SK-N-SH (cell line): ENCODE results near the gene SDSL. TPM values are rescaled to one million over a fixed set of nuclear protein-coding genes. Genes with fewer than 3 reads are reported as not detected.

Source experiments
- CTCF ChIA-PET: fragments of 300-600, 350-600 bp; formaldehyde crosslinking; extraction: SDS; loops from one replicate; lab custom pipeline; 2021; lab: Yijun Ruan, JAX
- POLR2A ChIA-PET: fragments of 350-600 bp; sonication (Branson Sonifier 250); formaldehyde crosslinking; extraction: SDS; loops from one replicate; lab custom pipeline; 2020; ENCODE audit warnings: antibody characterized with exemption, inconsistent platforms; lab: Yijun Ruan, JAX
- DNase-seq: peaks from one replicate; pipeline ENCODE4 v3.0.0; 2012
- H2AFZ ChIP-seq: fragments of 200-600 bp; sonication (generic); 2 replicates; pipeline ENCODE4 v1.8.1; 2016; ENCODE audit warnings: antibody characterized with exemption, mild to moderate bottlenecking, low read depth
- H3F3A ChIP-seq: fragments of 200-600 bp; sonication (generic); replicated peaks from 2 replicates; pipeline ENCODE3; 2016; ENCODE audit warnings: antibody characterized with exemption, mild to moderate bottlenecking; ENCODE audit not compliant: insufficient read depth
- H3K27ac ChIP-seq, 2 experiments: fragments of 200-500 bp in 1 of 2; fragments of 200-600 bp in 1 of 2; sonication (Bioruptor generic) in 1 of 2; sonication (generic), shearing (Covaris generic) in 1 of 2; 2 replicates each; pipeline versions ENCODE4 v1.5.1 to v1.6.1; 2014 to 2016; ENCODE audit warnings: low read depth in 2 of 2, inconsistent platforms in 1 of 2, low read length in 1 of 2, mild to moderate bottlenecking in 1 of 2, mixed read lengths in 1 of 2
- H3K27me3 ChIP-seq: fragments of 200-600 bp; sonication (generic), shearing (Covaris generic); 2 replicates; pipeline ENCODE4 v1.6.1; 2016; ENCODE audit warnings: mixed run types; ENCODE audit not compliant: insufficient read depth
- H3K36me3 ChIP-seq, 2 experiments: fragments of 200-500 bp in 1 of 2; fragments of 200-600 bp in 1 of 2; sonication (Bioruptor generic) in 1 of 2; sonication (generic) in 1 of 2; replicated peaks in 1 of 2; 2 replicates each; pipeline versions ENCODE3 to v1.5.1; 2014 to 2016; ENCODE audit warnings: low read length in 1 of 2, mild to moderate bottlenecking in 1 of 2; ENCODE audit not compliant: insufficient read depth in 2 of 2, control insufficient read depth in 1 of 2
- H3K4me1 ChIP-seq, 2 experiments: fragments of 200-500 bp in 1 of 2; fragments of 200-600 bp in 1 of 2; sonication (Bioruptor generic) in 1 of 2; sonication (generic), shearing (Covaris generic) in 1 of 2; 2 replicates each; pipeline versions ENCODE4 v1.5.1 to v1.6.1; 2014 to 2016; ENCODE audit warnings: low read depth in 1 of 2, low read length in 1 of 2, mixed run types in 1 of 2; ENCODE audit not compliant: insufficient read depth in 2 of 2, control insufficient read depth in 1 of 2
- H3K4me2 ChIP-seq: fragments of 200-600 bp; sonication (generic), shearing (Covaris generic); 2 replicates; pipeline ENCODE4 v1.6.1; 2017; ENCODE audit warnings: mixed run types
- H3K4me3 ChIP-seq, 2 experiments: fragments of 200-500 bp in 1 of 2; fragments of 200-600 bp in 1 of 2; sonication (Bioruptor generic) in 1 of 2; sonication (generic), shearing (Covaris generic) in 1 of 2; 2 replicates each; pipeline versions ENCODE4 v1.5.1 to v1.8.1; 2014 to 2016; ENCODE audit warnings: low read depth in 2 of 2, inconsistent platforms in 1 of 2, low read length in 1 of 2, mild to moderate bottlenecking in 1 of 2, mixed read lengths in 1 of 2, moderate library complexity in 1 of 2
- H3K79me2 ChIP-seq: fragments of 200-600 bp; sonication (generic); 2 replicates; pipeline ENCODE4 v1.8.1; 2017; ENCODE audit warnings: mild to moderate bottlenecking; ENCODE audit not compliant: insufficient read depth
- H3K9ac ChIP-seq: fragments of 200-600 bp; sonication (generic); 2 replicates; pipeline ENCODE4 v1.6.1; 2017; ENCODE audit warnings: mixed run types
- H3K9me2 ChIP-seq: fragments of 200-600 bp; sonication (generic); 2 replicates; pipeline ENCODE4 v1.6.1; 2017; ENCODE audit warnings: mixed run types
- H3K9me3 ChIP-seq: fragments of 200-600 bp; sonication (generic); 2 replicates; pipeline ENCODE4 v1.6.1; 2017; ENCODE audit warnings: mixed run types, mild to moderate bottlenecking, moderate library complexity
- H4K20me1 ChIP-seq: fragments of 200-600 bp; sonication (generic); 2 replicates; pipeline ENCODE4 v1.6.1; 2017; ENCODE audit warnings: mild to moderate bottlenecking, mixed run types; ENCODE audit not compliant: insufficient read depth
- CTCF ChIP-seq: fragments of 200-600 bp; sonication (generic); IDR thresholded peaks from 2 replicates; pipeline ENCODE4 v1.6.1; 2017; ENCODE audit warnings: antibody characterized with exemption, mild to moderate bottlenecking, moderate library complexity
- EZH2phosphoT487 ChIP-seq: fragments of 200-600 bp; sonication (generic); IDR thresholded peaks from 2 replicates; pipeline ENCODE4 v1.6.1; 2017; ENCODE audit warnings: low read depth, mixed run types, mild to moderate bottlenecking, antibody characterized with exemption, moderate library complexity, borderline replicate concordance
- FOXJ3 ChIP-seq: sonication (generic); formaldehyde crosslinking; IDR thresholded peaks from 2 replicates; pipeline ENCODE4 v1.5.1; 2020; ENCODE audit warnings: mild to moderate bottlenecking, missing genetic modification reagents
- FOXM1 ChIP-seq: IDR thresholded peaks from 2 replicates; pipeline ENCODE4 v1.4.0; 2012; ENCODE audit warnings: low read depth, mild to moderate bottlenecking
- GABPA ChIP-seq: IDR thresholded peaks from 2 replicates; pipeline ENCODE4 v1.4.0; 2012; ENCODE audit warnings: low read depth, mild to moderate bottlenecking
- GATA2 ChIP-seq: sonication (generic); formaldehyde crosslinking; IDR thresholded peaks from 2 replicates; pipeline ENCODE4 v1.5.0; 2020; ENCODE audit warnings: mild to moderate bottlenecking, missing genetic modification reagents
- IRF3 ChIP-seq: fragments of 150-350 bp; IDR thresholded peaks from 2 replicates; pipeline ENCODE4 v1.6.1; 2016; ENCODE audit warnings: mild to moderate bottlenecking, low read depth, low read length
- MAX ChIP-seq: IDR thresholded peaks from 2 replicates; pipeline ENCODE4 v1.4.0; 2012; ENCODE audit warnings: low read depth
- MXI1 ChIP-seq: IDR thresholded peaks from 2 replicates; pipeline ENCODE4 v1.6.1; 2012; ENCODE audit warnings: mild to moderate bottlenecking, low read depth, low read length, improper control_type of control experiment
- NFIC ChIP-seq: IDR thresholded peaks from 2 replicates; pipeline ENCODE4 v1.4.0; 2012; ENCODE audit warnings: borderline replicate concordance
- PBX3 ChIP-seq: IDR thresholded peaks from 2 replicates; pipeline ENCODE4; 2012
- RCOR1 ChIP-seq: fragments of 150-350 bp; IDR thresholded peaks from 2 replicates; pipeline ENCODE4 v1.6.1; 2017; ENCODE audit warnings: antibody characterized with exemption, low read length
- RFX5 ChIP-seq: IDR thresholded peaks from 2 replicates; pipeline ENCODE4 v1.6.1; 2012; ENCODE audit warnings: mild to moderate bottlenecking, improper control_type of control experiment, low read length
- SIN3A ChIP-seq: IDR thresholded peaks from 2 replicates; pipeline ENCODE4 v1.6.1; 2012; ENCODE audit warnings: low read depth, mild to moderate bottlenecking, low read length, moderate library complexity, borderline replicate concordance
- SMC3 ChIP-seq: IDR thresholded peaks from 2 replicates; pipeline ENCODE4 v1.6.1; 2012; ENCODE audit warnings: low read depth, low read length, improper control_type of control experiment
- USF1 ChIP-seq: IDR thresholded peaks from 2 replicates; pipeline ENCODE4 v1.4.0; 2012; ENCODE audit warnings: low read depth, borderline replicate concordance
- polyA plus RNA-seq, 3 experiments: library from polyadenylated mRNA; depleted of rRNA; stranded (reverse); fragments of >200 nt; gene quantifications; 2 replicates each; pipeline ENCODE4 v1.2.3, GENCODE V29; 2012

Gene SDSL
- polyA plus RNA-seq, 1 of the 3 experiments (the other 2 are of a cell fraction), result 33.7 TPM

- Histone ChIP-seq H3K9ac (no peak overlapping the region), H3K27ac (no peak overlapping the region), H3K79me2 (no peaks in the 10 kb centered on the region), H4K20me1 (no peaks in the 10 kb centered on the region), H3K27me3 (no peaks in the 10 kb centered on the region), H3K9me3 (no peaks in the 10 kb centered on the region), H3K9me2 (no peaks in the 10 kb centered on the region), H3K4me1 (no peaks in the 10 kb centered on the region), H3K4me3 (no peak overlapping the region), H3K4me2 (no peak overlapping the region), H3F3A (no peaks in the 10 kb centered on the region), H3K36me3 (no peaks in the 10 kb centered on the region), H2AFZ (no peak overlapping the region)
- POLR2A ChIA-PET, result no interaction called here
- CTCF ChIA-PET, result interaction anchor here (3.5 kb wide), 1 partner anchor 8 kb away, joined by 19 read pairs; no protein-coding TSS in a partner anchor
- no peak for TF ChIP-seq MXI1
- no peak for TF ChIP-seq IRF3
- TF ChIP-seq RCOR1, result no peak
- no peak for TF ChIP-seq RFX5
- no peak for TF ChIP-seq USF1
- TF ChIP-seq MAX, result no peak
- TF ChIP-seq GABPA, result no peak
- no peak for TF ChIP-seq SMC3
- no peak for TF ChIP-seq CTCF
- no peak for TF ChIP-seq SIN3A
- TF ChIP-seq FOXJ3, result no peak
- TF ChIP-seq GATA2 (CRISPR knock-in tag), result no peak
- no peak for TF ChIP-seq FOXM1
- TF ChIP-seq EZH2phosphoT487, result no peak
- TF ChIP-seq NFIC, result no peak
- TF ChIP-seq PBX3, result no peak
- no peak for DNase-seq
These were observed 10.8 kb downstream of the SDSL start for GRCh38 chr12:113432986-113433385.
